GM10266 (cell line): ENCODE data around the gene MAML3.

ENCODE experiments used
- DNase-seq: peaks from one replicate; pipeline ENCODE4 v3.0.0; 2012; ENCODE audit errors: extremely low spot score
- TF ChIP-seq, protein P1 (sequence below): IDR thresholded peaks from 2 replicates; pipeline ENCODE4 v1.5.1; 2012; ENCODE audit warnings: mild to moderate bottlenecking, low read depth; ENCODE audit not compliant: control insufficient read depth, insufficient read depth; ENCODE audit errors: missing control alignments

Gene MAML3

DNA sequence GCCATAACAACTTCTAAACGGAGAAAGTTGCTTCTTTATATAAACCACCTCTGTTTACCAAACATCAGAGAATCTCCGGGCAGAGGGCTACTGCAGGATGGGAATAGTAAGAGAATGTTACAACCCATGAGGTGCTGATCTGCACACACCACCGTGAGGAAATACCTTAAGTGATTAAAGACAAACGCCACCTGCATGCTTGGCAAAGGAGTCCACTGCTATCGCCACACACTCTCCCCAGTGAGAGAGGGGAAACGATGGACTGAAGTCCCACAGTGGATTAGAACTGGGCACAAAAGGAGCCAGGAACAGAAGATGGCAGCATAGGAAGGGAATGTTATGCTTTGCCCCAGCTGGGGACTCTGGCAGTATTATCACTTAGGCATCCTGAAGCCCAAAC is 15.6 kb downstream of the MAML3 start:
- no peak for DNase-seq
- TF ChIP-seq, protein P1, sequence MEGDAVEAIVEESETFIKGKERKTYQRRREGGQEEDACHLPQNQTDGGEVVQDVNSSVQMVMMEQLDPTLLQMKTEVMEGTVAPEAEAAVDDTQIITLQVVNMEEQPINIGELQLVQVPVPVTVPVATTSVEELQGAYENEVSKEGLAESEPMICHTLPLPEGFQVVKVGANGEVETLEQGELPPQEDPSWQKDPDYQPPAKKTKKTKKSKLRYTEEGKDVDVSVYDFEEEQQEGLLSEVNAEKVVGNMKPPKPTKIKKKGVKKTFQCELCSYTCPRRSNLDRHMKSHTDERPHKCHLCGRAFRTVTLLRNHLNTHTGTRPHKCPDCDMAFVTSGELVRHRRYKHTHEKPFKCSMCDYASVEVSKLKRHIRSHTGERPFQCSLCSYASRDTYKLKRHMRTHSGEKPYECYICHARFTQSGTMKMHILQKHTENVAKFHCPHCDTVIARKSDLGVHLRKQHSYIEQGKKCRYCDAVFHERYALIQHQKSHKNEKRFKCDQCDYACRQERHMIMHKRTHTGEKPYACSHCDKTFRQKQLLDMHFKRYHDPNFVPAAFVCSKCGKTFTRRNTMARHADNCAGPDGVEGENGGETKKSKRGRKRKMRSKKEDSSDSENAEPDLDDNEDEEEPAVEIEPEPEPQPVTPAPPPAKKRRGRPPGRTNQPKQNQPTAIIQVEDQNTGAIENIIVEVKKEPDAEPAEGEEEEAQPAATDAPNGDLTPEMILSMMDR, result no peak

DNA sequence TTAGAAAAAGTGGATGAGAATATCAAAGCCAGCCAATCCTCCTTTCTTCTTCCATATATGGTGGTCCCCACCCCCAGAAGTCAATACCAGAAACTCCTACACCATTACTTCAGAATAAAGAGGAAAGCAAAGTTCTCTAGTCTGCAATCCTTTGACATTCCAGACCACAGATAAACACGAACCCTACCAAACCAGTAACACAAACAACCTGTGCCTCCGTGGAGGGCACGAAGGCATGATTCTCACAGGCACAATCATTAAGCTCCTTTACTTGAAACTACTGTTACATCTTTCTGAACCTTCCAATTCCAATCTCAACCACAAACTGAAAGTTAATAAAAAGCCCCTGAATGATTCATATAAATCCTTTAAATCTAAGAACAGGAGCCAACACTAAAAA is 16.3 kb downstream of the MAML3 start:
- DNase-seq, result no peak
- TF ChIP-seq, protein P1, result no peak

DNA sequence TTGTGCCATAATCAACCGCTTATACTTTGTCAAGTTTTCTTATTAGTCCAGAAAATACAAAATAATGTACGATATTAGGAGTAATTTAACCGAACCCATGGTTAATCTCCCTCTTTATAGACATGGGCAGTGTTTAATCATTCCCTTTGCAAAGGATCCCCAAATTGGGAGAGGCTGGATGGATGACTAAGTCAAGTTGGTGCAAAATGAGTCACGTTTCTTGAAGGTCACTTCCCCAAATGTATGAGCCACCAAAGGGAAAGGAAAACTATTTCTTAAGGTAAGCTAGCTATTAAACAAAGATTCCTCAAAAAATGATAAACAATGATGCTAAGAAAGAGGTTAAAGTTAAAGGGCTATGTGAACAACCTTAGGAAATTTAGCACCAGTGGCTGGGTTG is 17.5 kb downstream of the MAML3 start:
- TF ChIP-seq, protein P1, result no peak
- DNase-seq, result no peak

DNA sequence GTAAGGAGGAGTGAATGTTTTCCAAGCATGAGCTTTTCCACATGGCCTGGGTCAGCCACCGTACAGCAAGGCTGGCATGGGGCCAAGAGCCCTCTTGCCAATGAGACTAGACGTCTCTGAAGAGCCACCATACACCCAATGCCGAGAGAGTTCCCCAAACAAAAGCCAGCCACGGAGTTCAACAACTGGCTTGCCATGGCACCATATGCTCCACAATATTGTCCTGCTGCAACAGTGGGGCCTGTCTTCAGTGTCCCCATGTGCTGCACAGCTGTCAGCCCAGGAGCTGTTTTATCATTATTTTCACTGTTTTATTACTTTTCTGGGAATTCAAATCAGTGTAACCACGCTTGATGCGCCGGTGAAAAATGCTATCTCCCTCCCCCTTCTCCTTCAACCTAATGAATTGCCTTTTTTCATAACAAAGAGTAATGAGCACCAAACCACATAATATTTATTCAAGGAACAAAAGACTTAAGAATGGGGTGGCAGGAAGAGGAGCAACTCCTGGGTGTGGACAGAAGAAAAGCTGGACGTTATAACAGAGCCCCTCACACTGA is 18.4 kb downstream of the MAML3 start:
- DNase-seq, result no peak
- TF ChIP-seq, protein P1, result no peak

DNA sequence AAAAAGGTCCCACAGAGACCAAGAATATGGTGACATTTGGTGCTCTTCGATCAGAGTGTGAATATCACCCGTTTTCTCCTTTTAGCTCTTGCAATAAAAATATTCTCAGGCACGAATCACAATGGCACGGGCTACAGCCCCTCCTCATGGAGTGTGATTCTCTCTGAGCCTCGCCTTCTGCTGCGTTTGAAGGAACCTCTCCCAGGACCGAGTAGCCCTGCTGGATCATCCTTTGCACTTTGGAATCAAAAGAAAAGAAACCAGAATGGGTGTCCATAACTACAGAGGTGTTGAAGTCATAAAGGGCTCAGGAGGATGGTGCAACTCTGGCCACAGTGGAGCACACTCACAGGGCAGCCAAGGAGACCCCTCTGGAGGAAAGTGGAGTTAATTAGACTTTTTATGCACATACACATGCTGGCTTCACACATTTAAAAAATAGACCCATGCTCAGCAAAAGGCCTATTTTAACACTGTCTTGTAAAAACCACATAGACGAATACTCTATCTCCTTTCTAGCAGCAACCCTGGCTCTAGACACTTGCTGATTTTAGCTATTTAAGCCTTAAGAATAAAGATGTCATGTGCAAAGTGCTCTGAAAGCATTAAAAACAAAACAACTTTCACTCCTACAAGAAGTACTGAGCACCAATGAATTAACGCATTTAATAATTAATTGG is 19.1 kb downstream of the MAML3 start:
- TF ChIP-seq, protein P1, result no peak
- DNase-seq, result no peak

DNA sequence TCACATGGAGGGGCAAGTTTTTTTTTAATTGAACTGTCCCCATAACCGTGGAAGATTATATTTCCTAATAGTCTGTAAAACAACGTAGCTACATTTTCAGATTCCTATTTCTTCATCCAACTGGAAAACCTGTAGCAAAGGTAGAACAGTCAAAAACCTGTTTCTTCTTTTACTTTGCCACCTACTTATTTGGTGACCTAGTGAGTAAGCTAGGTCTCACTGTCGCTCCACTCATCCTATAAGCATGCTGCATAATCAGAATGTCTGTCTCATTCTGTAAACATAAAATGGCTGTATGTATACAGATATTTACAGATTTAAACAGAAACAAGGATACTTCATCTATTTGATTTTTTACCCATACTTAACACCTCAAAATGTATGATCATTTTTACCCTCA is 20.4 kb downstream of the MAML3 start:
- no peak for DNase-seq

More for the DNA sequence above, 20.4 kb downstream of the MAML3 start:
- TF ChIP-seq, protein P1, result no peak
